Measurements from ENCODE around the gene COG8.

COG8 gene

DNA sequence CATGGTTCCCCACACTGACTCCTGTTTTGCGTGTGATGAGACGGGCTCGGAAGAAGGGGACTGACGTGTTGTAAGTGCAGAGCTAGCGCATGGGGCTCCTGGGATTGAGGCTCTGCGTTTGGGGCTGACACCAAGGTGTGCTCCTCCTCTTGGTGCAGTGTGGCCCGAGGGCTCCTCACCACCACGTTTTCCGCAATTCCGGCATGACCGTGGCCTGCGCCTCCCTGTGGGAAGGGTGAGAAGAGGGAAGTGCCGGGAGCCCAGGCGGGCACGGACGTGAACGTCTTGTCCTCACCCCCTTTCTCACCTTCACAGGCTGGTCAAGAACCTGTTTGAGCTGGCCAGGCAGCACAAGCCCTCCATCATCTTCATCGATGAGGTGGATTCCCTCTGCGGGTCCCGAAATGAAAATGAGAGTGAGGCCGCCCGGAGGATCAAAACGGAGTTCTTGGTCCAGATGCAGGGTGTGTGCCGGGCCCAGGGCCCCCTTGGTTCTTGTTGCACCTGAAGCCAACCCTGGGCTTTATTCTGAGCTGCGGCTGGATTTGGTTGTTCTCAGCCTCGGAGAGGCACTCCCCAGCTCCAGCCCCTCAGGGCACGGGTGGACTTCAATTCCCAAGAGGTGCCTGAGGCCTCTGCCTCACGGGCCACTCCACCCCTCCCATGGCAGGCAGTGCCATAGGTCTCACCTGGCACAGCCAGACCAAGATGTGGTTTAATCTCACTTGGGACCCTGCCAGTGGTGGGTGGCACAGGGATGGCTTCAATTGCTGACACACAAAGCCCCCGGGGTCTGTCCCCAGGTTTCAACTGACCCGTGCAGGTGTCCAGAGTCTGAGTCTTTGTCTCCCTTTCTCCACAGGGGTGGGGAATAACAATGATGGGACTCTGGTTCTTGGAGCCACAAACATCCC lies 19.3 kb downstream of the COG8 start:
- DNase-seq: no peak
- TF ChIP-seq GATA1 (IDR thresholded peaks at IDR 0.05; ENCODE audit: low read depth, low read length): no peak
- no peak for TF ChIP-seq POLR2A (IDR thresholded peaks at IDR 0.05; ENCODE audit: low read length)

DNA sequence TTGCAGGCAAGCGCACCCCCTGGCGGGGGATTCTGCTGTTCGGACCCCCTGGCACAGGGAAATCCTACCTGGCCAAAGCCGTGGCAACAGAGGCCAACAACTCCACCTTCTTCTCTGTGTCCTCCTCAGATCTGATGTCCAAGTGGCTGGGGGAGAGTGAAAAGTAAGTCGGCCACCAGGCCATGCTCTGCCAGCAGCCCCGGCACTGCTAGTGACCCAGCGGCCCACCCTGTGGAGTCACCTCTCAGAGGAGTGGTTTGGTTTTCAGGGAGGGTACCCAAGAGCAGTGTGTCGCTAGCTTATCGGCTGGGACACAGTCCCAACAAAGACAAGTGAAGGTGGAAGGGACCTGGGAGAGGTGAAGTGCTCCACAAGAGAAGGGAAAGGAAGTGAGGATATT lies 20.0 kb downstream of the COG8 start:
- no peak for DNase-seq
- no peak for TF ChIP-seq POLR2A (IDR thresholded peaks at IDR 0.05; ENCODE audit: low read length)
- no peak for TF ChIP-seq GATA1 (IDR thresholded peaks at IDR 0.05; ENCODE audit: low read depth, low read length)

GRCh38 chr16:69318911-69319289 lies 20.5 kb downstream of the COG8 start:
- DNase-seq: no peak
- no peak for TF ChIP-seq POLR2A (IDR thresholded peaks at IDR 0.05; ENCODE audit: low read length)
- TF ChIP-seq GATA1 (IDR thresholded peaks at IDR 0.05; ENCODE audit: low read depth, low read length): no peak

- TF ChIP-seq POLR2A (IDR thresholded peaks at IDR 0.05; ENCODE audit: low read length) (no peak), GATA1 (IDR thresholded peaks at IDR 0.05; ENCODE audit: low read depth, low read length) (no peak)
- DNase-seq: no peak
These were observed 21.0 kb downstream of the COG8 start for GRCh38 chr16:69318177-69318910.

GRCh38 chr16:69316595-69317034 lies 22.7 kb downstream of the COG8 start:
- no peak for DNase-seq

DNA sequence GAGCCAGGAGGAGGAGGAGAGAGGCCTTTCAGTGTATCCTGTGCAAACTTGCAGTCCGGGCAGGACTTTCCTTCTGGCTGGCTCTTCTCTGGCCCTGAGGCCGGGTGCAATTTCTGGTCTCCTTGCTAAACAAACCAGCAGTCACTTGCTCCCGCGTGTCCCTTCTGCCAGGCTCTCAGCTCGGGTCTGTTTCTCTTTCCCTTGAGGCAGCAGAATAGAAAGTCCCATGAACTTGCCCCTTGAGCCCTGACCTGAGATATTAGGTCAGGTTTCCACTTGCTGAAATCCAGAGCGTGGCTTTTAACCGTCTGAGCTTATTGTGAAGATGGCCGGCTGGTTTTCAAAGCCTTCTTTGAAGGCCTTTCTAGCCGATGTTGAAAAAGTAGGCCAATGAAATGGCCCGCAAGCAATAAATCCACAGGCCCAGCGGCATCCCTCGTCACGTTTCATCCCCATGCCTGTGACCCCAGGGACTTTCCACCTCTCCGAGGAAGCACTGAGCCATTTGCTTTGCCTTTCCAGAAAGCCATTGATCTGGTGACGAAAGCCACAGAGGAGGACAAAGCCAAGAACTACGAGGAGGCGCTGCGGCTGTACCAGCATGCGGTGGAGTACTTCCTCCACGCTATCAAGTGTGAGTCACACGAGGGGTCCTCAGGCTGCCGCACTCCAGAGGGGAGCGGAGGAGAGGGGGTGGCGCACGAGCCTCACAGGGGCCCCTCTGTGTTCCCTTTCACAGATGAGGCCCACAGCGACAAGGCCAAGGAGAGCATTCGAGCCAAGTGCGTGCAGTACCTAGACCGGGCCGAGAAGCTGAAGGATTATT lies 23.7 kb downstream of the COG8 start:
- no peak for TF ChIP-seq POLR2A (IDR thresholded peaks at IDR 0.05; ENCODE audit: low read length)
- TF ChIP-seq GATA1 (IDR thresholded peaks at IDR 0.05; ENCODE audit: low read depth, low read length): no peak
- DNase-seq: no peak

More at GRCh38 chr16:69316595-69317034, 22.7 kb downstream of the COG8 start:
- TF ChIP-seq POLR2A (IDR thresholded peaks at IDR 0.05; ENCODE audit: low read length): no peak
- no peak for TF ChIP-seq GATA1 (IDR thresholded peaks at IDR 0.05; ENCODE audit: low read depth, low read length)

GRCh38 chr16:69314534-69314933 lies 24.8 kb downstream of the COG8 start:
- TF ChIP-seq POLR2A (IDR thresholded peaks at IDR 0.05; ENCODE audit: low read length) (no peak), GATA1 (IDR thresholded peaks at IDR 0.05; ENCODE audit: low read depth, low read length) (no peak)
- DNase-seq: no peak

DNA sequence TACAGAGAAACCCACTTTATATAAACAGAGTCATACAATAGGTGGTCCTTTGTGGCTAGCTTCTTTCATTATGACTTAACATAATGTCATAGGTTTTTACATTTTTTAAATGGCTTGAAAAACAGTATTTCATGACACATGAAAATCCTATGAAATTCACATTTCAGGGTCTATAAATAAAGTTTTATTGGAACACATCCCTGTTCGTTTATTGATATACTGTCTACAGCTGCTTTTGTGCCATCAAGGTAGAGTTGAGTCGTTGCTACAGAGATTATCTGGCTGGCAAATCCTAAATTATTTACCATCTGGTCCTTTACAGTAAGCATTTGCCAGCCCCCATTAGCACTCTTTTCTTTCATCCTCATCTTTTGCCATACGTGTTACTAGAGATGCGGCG lies 25.9 kb downstream of the COG8 start:
- TF ChIP-seq GATA1 (IDR thresholded peaks at IDR 0.05; ENCODE audit: low read depth, low read length) (no peak), POLR2A (IDR thresholded peaks at IDR 0.05; ENCODE audit: low read length) (no peak)
- no peak for DNase-seq

DNA sequence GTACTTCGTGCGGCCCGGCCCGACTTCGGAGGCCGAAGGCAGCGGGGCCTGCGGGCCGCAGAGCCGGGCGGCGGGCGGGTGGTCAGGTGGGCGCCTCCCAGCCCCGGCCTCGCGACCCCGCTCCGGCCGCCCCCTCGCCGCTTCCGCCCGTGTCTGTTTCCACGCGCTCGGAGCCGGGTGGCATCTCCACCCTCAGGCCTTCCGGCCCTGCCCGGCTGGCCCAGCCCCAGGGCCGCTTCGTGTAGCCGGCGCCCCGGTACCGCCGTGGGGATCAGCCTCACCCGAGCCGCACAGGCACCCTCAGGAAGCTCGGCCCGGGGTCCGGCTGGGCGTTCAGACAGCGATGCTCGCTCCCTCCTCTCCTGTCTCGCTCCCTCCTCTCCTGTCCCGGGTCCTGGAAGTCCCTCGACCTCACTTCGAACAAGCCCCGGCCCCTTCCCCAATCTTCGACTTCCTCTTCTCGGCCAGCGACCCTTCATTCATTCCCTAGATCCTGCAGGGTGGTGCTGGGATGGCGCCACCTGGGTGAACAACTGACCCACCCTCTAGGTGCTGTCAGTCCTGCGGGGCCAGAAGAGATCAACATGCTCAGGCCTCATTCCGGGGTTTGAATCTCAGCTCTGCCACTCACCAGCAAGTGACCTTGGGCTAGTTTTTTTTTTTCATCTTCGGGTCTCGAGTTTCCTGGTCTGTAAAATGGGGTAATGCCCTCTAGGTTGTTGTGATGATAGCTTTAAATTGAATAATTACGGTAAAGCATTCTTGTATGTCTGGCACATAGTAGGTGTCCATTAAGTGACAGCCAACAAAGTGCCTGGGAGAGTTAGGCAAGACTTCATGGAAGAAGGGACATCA lies 27.6 kb downstream of the COG8 start:
- peak; percentile 67 to 79 for DNase-seq
- TF ChIP-seq GATA1 (IDR thresholded peaks at IDR 0.05; ENCODE audit: low read depth, low read length): no peak
- TF ChIP-seq POLR2A (IDR thresholded peaks at IDR 0.05; ENCODE audit: low read length): no peak

GRCh38 chr16:69310653-69311532 lies 28.5 kb downstream of the COG8 start, which contains the start of gene VPS4A:
VPS4A (plus strand) TSS chr16:69311350; CDS start chr16:69311512, 162 bp downstream.
- TF ChIP-seq POLR2A (IDR thresholded peaks at IDR 0.05; ENCODE audit: low read length) (peak; percentile 77), GATA1 (IDR thresholded peaks at IDR 0.05; ENCODE audit: low read depth, low read length) (no peak)
- DNase-seq: peak; percentile 97 to 99

DNA sequence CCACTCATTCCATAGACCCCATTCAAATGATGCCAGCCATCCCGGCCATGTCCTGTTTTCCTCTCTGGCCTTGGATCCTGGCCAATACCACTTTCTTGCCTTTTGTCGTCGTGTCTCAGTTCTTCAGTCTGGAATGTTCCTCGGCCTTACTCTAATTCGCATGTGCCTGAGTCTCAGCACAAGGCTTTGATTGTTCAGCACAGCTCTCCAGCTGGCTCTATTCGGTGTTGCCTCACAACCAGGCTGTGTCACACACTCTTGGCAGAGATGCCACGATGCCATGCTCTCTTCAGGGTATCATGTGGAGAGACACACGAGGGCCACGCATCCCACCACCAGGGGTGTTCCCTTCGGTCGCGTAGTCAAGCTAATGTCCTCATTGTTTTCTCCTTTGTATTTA lies 30.0 kb downstream of the COG8 start:
- no peak for DNase-seq

DNA sequence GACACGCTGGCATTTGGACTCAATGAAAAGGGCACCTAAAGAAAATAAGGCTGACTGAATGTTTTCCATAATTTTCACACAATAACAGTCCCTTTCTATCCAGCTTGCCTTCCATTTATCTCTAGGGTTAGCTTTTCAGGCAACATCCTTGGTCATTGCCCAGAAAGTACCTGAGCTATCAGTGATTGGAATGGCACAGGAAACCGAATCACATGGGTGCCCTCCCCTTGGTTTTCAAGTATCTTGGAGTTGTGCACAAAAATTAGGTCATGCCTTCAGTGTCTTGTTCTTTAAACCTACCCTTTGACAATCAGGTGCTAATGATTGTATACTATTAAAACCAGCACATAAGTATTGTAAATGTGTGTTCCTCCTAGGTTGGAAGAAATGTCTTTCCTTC lies 31.5 kb downstream of the COG8 start:
- TF ChIP-seq GATA1 (IDR thresholded peaks at IDR 0.05; ENCODE audit: low read depth, low read length) (no peak), POLR2A (IDR thresholded peaks at IDR 0.05; ENCODE audit: low read length) (no peak)
- DNase-seq: no peak

More for the DNA sequence above, 30.0 kb downstream of the COG8 start:
- TF ChIP-seq POLR2A (IDR thresholded peaks at IDR 0.05; ENCODE audit: low read length) (no peak), GATA1 (IDR thresholded peaks at IDR 0.05; ENCODE audit: low read depth, low read length) (no peak)

Measured in erythroblast (primary cell).